Fibroblast of upper back skin (primary cell): ENCODE results near the gene SMIM27.
"Not testable (repeated sequence)": the region's sequence is repeated elsewhere in the genome, so short reads cannot be mapped to it uniquely, and the experiment has no call there.

Experiments used
- DNase-seq: peaks from one replicate; pipeline ENCODE4 v3.0.0-alpha.2; 2013

SMIM27 gene

GRCh38 chr9:32558408-32558934 is 6.3 kb downstream of the SMIM27 start:
- no peak for DNase-seq

GRCh38 chr9:32565967-32566366 is 13.8 kb downstream of the SMIM27 start:
- DNase-seq, result no peak

- no peak for DNase-seq
Observed at GRCh38 chr9:32566770-32567169, 14.6 kb downstream of the SMIM27 start.

GRCh38 chr9:32570262-32570661 is 18.1 kb downstream of the SMIM27 start:
- DNase-seq, result no peak

- peak; percentile 67 for DNase-seq
Observed at GRCh38 chr9:32571969-32572899, 20.1 kb downstream of the SMIM27 start.

GRCh38 chr9:32572900-32573523 is 20.9 kb downstream of the SMIM27 start, which contains the start of gene NDUFB6:
NDUFB6 (minus strand) TSS chr9:32573159; CDS start chr9:32573060, 99 bp downstream.
- peak; percentile 93 for DNase-seq

- no peak for DNase-seq
Observed at GRCh38 chr9:32573821-32574220, 21.7 kb downstream of the SMIM27 start.

GRCh38 chr9:32574858-32575257 is 22.7 kb downstream of the SMIM27 start:
- no peak for DNase-seq

GRCh38 chr9:32577316-32577715 is 25.2 kb downstream of the SMIM27 start:
- DNase-seq, result no peak

- no peak for DNase-seq
Observed at GRCh38 chr9:32578976-32579375, 26.8 kb downstream of the SMIM27 start.

- DNase-seq, result peak; percentile 54
Observed at GRCh38 chr9:32579706-32580331, 27.7 kb downstream of the SMIM27 start.

GRCh38 chr9:32580631-32581300 is 28.6 kb downstream of the SMIM27 start:
- DNase-seq, result no peak

GRCh38 chr9:32581512-32582143 is 29.5 kb downstream of the SMIM27 start:
- DNase-seq, result peak; percentile 63

- peak; percentile 40 for DNase-seq
Observed at GRCh38 chr9:32584784-32585183, 32.7 kb downstream of the SMIM27 start.

- DNase-seq, result no peak
Observed at GRCh38 chr9:32587901-32588300, 35.8 kb downstream of the SMIM27 start.

- DNase-seq, result peak; percentile 53
Observed at GRCh38 chr9:32589083-32589723, 37.1 kb downstream of the SMIM27 start.

- DNase-seq, result no peak
Observed at GRCh38 chr9:32590476-32590875, 38.3 kb downstream of the SMIM27 start.

GRCh38 chr9:32590898-32591297 is 38.8 kb downstream of the SMIM27 start:
- DNase-seq, result no peak

- DNase-seq, result no peak
Observed at GRCh38 chr9:32596096-32596865, 44.2 kb downstream of the SMIM27 start.

- DNase-seq, result no peak
Observed at GRCh38 chr9:32596936-32597335, 44.8 kb downstream of the SMIM27 start.

- not testable (repeated sequence) for DNase-seq
Observed at GRCh38 chr9:32599021-32599420, 46.9 kb downstream of the SMIM27 start.
